A549 (cell line): Measurements from ENCODE around the gene ATG13. TPM values are rescaled to one million over a fixed set of nuclear protein-coding genes. Genes with fewer than 3 reads are reported as not detected.

Experiments used
- ATAC-seq, 2 experiments: fragments of 200-7000 bp in 1 of 2; fragments of >200 bp in 1 of 2; cut with Nextera tagmentation in 1 of 2; cut with Tn5 transposase in 1 of 2; 3 replicates each; pipeline versions ENCODE4 v1.8.0 to v1.9.1; 2018 to 2020; ENCODE audit warnings: mild to moderate bottlenecking in 1 of 2, moderate library complexity in 1 of 2
- CTCF ChIA-PET: fragments of 300-600 bp; sonication (Branson Sonifier 250); formaldehyde crosslinking; extraction: SDS; loops from one replicate; lab custom pipeline; 2021; ENCODE audit warnings: antibody characterized with exemption, inconsistent platforms; lab: Yijun Ruan, JAX
- POLR2A ChIA-PET: fragments of 350-600 bp; formaldehyde crosslinking; extraction: SDS; loops from one replicate; lab custom pipeline; 2021; ENCODE audit warnings: antibody characterized with exemption, inconsistent platforms; lab: Yijun Ruan, JAX
- DNase-seq, 2 experiments: peaks; one replicate each; pipeline versions ENCODE4 v3.0.0 to v3.0.0-alpha.2; 2011 to 2016; ENCODE audit warnings: low read depth in 1 of 2, low spot score in 1 of 2
- FAIRE-seq: peaks from 2 replicates; lab custom pipeline; 2011; peaks lifted over from hg19 to GRCh38; lab: Jason Lieb, UNC
- H3K27ac ChIP-seq, 2 experiments: fragments of >200 bp; sonication (Bioruptor Twin); formaldehyde crosslinking; 3 replicates each; pipeline ENCODE4 v1.5.1; 2016 to 2017
- H3K4me1 ChIP-seq: fragments of >200 bp; sonication (Bioruptor Twin); formaldehyde crosslinking; 3 replicates; pipeline ENCODE4 v1.6.1; 2016
- H3K4me2 ChIP-seq: fragments of >200 bp; sonication (Bioruptor Twin); formaldehyde crosslinking; 3 replicates; pipeline ENCODE4 v1.6.1; 2016
- H3K4me3 ChIP-seq: fragments of >200 bp; sonication (Bioruptor Twin); formaldehyde crosslinking; 3 replicates; pipeline ENCODE4 v1.5.1; 2016
- H3K9me3 ChIP-seq: fragments of >200 bp; sonication (Bioruptor Twin); formaldehyde crosslinking; 3 replicates; pipeline ENCODE4 v1.6.1; 2016
- BCL3 ChIP-seq: fragments of >200 bp; sonication (Bioruptor Twin); formaldehyde crosslinking; IDR thresholded peaks from 3 replicates; pipeline ENCODE4 v1.6.1; 2016
- BHLHE40 ChIP-seq: IDR thresholded peaks from 2 replicates; pipeline ENCODE4 v1.6.1; 2012; ENCODE audit warnings: low read depth, low read length, inconsistent platforms
- CHD2 ChIP-seq: fragments of 150-350 bp; IDR thresholded peaks from 2 replicates; pipeline ENCODE4 v1.6.1; 2014; ENCODE audit warnings: low read length; ENCODE audit not compliant: partially characterized antibody
- CHD4 ChIP-seq: fragments of 200-600 bp; sonication (generic); IDR thresholded peaks from 2 replicates; pipeline ENCODE4 v1.6.1; 2016; ENCODE audit warnings: antibody characterized with exemption, mild to moderate bottlenecking, borderline replicate concordance
- E2F6 ChIP-seq: IDR thresholded peaks from 2 replicates; pipeline ENCODE4 v1.6.1; 2012; ENCODE audit warnings: low read depth, borderline replicate concordance
- EHF ChIP-seq: fragments of 250-450 bp; sonication (Bioruptor Pico); IDR thresholded peaks from 2 replicates; pipeline ENCODE4 v1.5.0; 2020; ENCODE audit warnings: mild to moderate bottlenecking
- HES2 ChIP-seq: fragments of >200 bp; sonication (Bioruptor Twin); formaldehyde crosslinking; IDR thresholded peaks from 2 replicates; pipeline ENCODE4 v1.6.1; 2016
- HMGXB4 ChIP-seq: fragments of 250-450 bp; sonication (Bioruptor Pico); IDR thresholded peaks from 2 replicates; pipeline ENCODE4 v1.5.0; 2021; ENCODE audit warnings: mild to moderate bottlenecking, moderate library complexity, borderline replicate concordance
- HOXA7 ChIP-seq: fragments of 250-450 bp; sonication (Bioruptor Pico); IDR thresholded peaks from 2 replicates; pipeline ENCODE4 v1.5.0; 2020; ENCODE audit warnings: mild to moderate bottlenecking, moderate library complexity
- HOXB13 ChIP-seq: fragments of 250-450 bp; sonication (Bioruptor Pico); IDR thresholded peaks from 2 replicates; pipeline ENCODE4 v1.5.0; 2020; ENCODE audit warnings: low read depth, mild to moderate bottlenecking, moderate library complexity
- HOXB5 ChIP-seq: fragments of 250-450 bp; sonication (Bioruptor Pico); IDR thresholded peaks from 2 replicates; pipeline ENCODE4 v1.5.0; 2020; ENCODE audit warnings: mild to moderate bottlenecking, moderate library complexity
- JUN ChIP-seq, 2 experiments: fragments of >200 bp; sonication (Bioruptor Twin); formaldehyde crosslinking; IDR thresholded peaks; 2 replicates in 1 of 2; 3 replicates in 1 of 2; pipeline ENCODE4 v1.6.1; 2016 to 2017
- KDM1A ChIP-seq: fragments of 200-600 bp; sonication (generic); IDR thresholded peaks from 2 replicates; pipeline ENCODE4 v1.6.1; 2016; ENCODE audit warnings: low read depth, mild to moderate bottlenecking
- MAX ChIP-seq: IDR thresholded peaks from 2 replicates; pipeline ENCODE4 v1.6.1; 2012
- MAZ ChIP-seq: fragments of 150-350 bp; IDR thresholded peaks from 2 replicates; pipeline ENCODE4 v1.6.1; 2014; ENCODE audit warnings: antibody characterized with exemption, low read depth, low read length, borderline replicate concordance
- NPAS2 ChIP-seq: fragments of 250-450 bp; sonication (Bioruptor Pico); IDR thresholded peaks from 2 replicates; pipeline ENCODE4 v1.8.0; 2022; ENCODE audit warnings: mild to moderate bottlenecking, moderate library complexity, borderline replicate concordance
- NR3C1 ChIP-seq: fragments of >200 bp; sonication (Bioruptor Twin); formaldehyde crosslinking; IDR thresholded peaks from 3 replicates; pipeline ENCODE4 v1.6.1; 2017
- PHF8 ChIP-seq: fragments of 200-600 bp; sonication (generic); IDR thresholded peaks from 2 replicates; pipeline ENCODE4 v1.6.1; 2016; ENCODE audit warnings: low read depth, mild to moderate bottlenecking, antibody characterized with exemption, moderate library complexity, borderline replicate concordance
- POLR2A ChIP-seq: IDR thresholded peaks from 2 replicates; pipeline ENCODE4 v1.6.1; 2012; ENCODE audit warnings: mild to moderate bottlenecking, low read length
- RARB ChIP-seq: fragments of 250-450 bp; sonication (Bioruptor Pico); IDR thresholded peaks from 2 replicates; pipeline ENCODE4 v1.8.0; 2021; ENCODE audit warnings: mild to moderate bottlenecking, moderate library complexity
- REST ChIP-seq: fragments of 200-600 bp; sonication (generic); IDR thresholded peaks from 2 replicates; pipeline ENCODE4 v1.6.1; 2016; ENCODE audit warnings: antibody characterized with exemption, mild to moderate bottlenecking, moderate library complexity
- RFX5 ChIP-seq: fragments of 450-650 bp; IDR thresholded peaks from 2 replicates; pipeline ENCODE4 v1.7.1; 2014; ENCODE audit warnings: antibody characterized with exemption, mild to moderate bottlenecking, moderate library complexity
- SMC3 ChIP-seq: fragments of >200 bp; sonication (Bioruptor Twin); formaldehyde crosslinking; IDR thresholded peaks from 3 replicates; pipeline ENCODE4 v1.6.1; 2018; ENCODE audit warnings: inconsistent platforms
- SREBF2 ChIP-seq: fragments of 450-650 bp; IDR thresholded peaks from 2 replicates; pipeline ENCODE4 v1.6.1; 2014; ENCODE audit warnings: mild to moderate bottlenecking, moderate library complexity
- TFCP2L1 ChIP-seq: fragments of 250-450 bp; sonication (Bioruptor Pico); IDR thresholded peaks from 2 replicates; pipeline ENCODE4 v1.5.0; 2021; ENCODE audit warnings: mild to moderate bottlenecking
- ZFP36 ChIP-seq: fragments of 450-650 bp; IDR thresholded peaks from 2 replicates; pipeline ENCODE4 v1.6.1; 2014; ENCODE audit warnings: borderline replicate concordance; ENCODE audit not compliant: partially characterized antibody
- ZNF302 ChIP-seq: fragments of 250-450 bp; sonication (Bioruptor Pico); IDR thresholded peaks from 2 replicates; pipeline ENCODE4 v1.9.0; 2021; ENCODE audit warnings: inconsistent platforms, mild to moderate bottlenecking, moderate library complexity
- WGBS: methylation state at CpG from one replicate; pipeline ENCODE4 v1.1.6; 2017; ENCODE audit errors: missing lambda C conversion rate; 5-methylcytosine and 5-hydroxymethylcytosine counted together
- polyA plus RNA-seq, 4 experiments: library from polyadenylated mRNA; depleted of rRNA in 3 of 4; stranded (reverse); fragments of >200 nt; fragmentation: RNase III in 1 of 4; extraction: RNeasy Plus Mini Kit Qiagen cat#74134 plus additional on column Dnase treatment in 1 of 4; gene quantifications; 2 replicates in 3 of 4; 3 replicates in 1 of 4; pipeline ENCODE4 v1.2.3, GENCODE V29; 2011 to 2017

ATG13 gene
- polyA plus RNA-seq, 2 of the 4 experiments (the other 2 are of a cell fraction), result 39.5 to 58.6 TPM

- 73% methylated on average over 1 of the region's 1 CpG for WGBS
- H3K9me3 ChIP-seq, result no peaks in the 10 kb centered on the region
- no peak overlapping the region for H3K27ac ChIP-seq
- no peak for TF ChIP-seq CHD2
- no peak for TF ChIP-seq HOXB5
- TF ChIP-seq HMGXB4 (CRISPR knock-in tag), result no peak
- no peak for TF ChIP-seq KDM1A
- TF ChIP-seq, all 56 proteins: peak for 0
- no peak for ATAC-seq
- no peak for FAIRE-seq
- no peak overlapping the region for H3K4me3 ChIP-seq
- H3K4me1 ChIP-seq, result peaks cover 24% of the 10 kb centered on the region; the same call in 2 of the 3 replicates
- peak overlapping the region; percentile 88 for H3K4me2 ChIP-seq
- CTCF ChIA-PET, result interaction anchor here (0.7 to 2.1 kb wide), 3 partner anchors 12 to 65 kb away, joined by 3 to 9 read pairs (median 3); no protein-coding TSS in a partner anchor
- POLR2A ChIA-PET, result interaction anchor here (0.6 kb wide), 1 partner anchor 1144 kb away, joined by 3 read pairs; no protein-coding TSS in a partner anchor
- no peak for DNase-seq
Measured at GRCh38 chr11:46698597-46698996, 81.2 kb downstream of the ATG13 start.

GRCh38 chr11:46700241-46701077 lies 83.1 kb downstream of the ATG13 start, which contains the start of the genes ARHGAP1 and ZNF408:
Gene ARHGAP1, minus strand, starts transcription at chr11:46700619. Its CDS starts 4,512 bp downstream, at chr11:46696107.
Gene ZNF408, plus strand, starts transcription at chr11:46701031. Its CDS starts 17 bp downstream, at chr11:46701048.
- Histone ChIP-seq H3K4me3 (peak within 1 kb of the TSS; percentile 93), H3K9me3 (no peaks in the 10 kb centered on the region), H3K4me2 (peak within 1 kb of the TSS; percentile 91), H3K27ac (peak within 1 kb of the TSS; percentile 99), H3K4me1 (peaks cover 24% of the 10 kb centered on the region; the same call in 2 of the 3 replicates)
- WGBS, result 1% methylated on average over 35 of the region's 44 CpGs
- FAIRE-seq (peak; percentile 72), ATAC-seq (peak; percentile 95 to 96), DNase-seq (peak; percentile 89 to 99)
- ChIA-PET POLR2A (interaction anchor here (0.7 to 1.5 kb wide), 9 partner anchors 11 to 139 kb away, joined by 3 to 11 read pairs (median 4); partner anchors contain the start of gene AMBRA1), CTCF (interaction anchor here (1.2 to 1.4 kb wide), 4 partner anchors 23 to 311 kb away, joined by 3 to 4 read pairs (median 4); no protein-coding TSS in a partner anchor)
- TF ChIP-seq SMC3 (peak; percentile 19; the same call in 1 of the 3 replicates), BCL3 (peak; percentile 40; the same call in 1 of the 3 replicates), RARB (peak; percentile 79; the same call in 1 of the 2 replicates), POLR2A (peak; percentile 76), HOXB5 (peak; percentile 71), CHD4 (no peak), HOXB13 (CRISPR knock-in tag) (0 out of 2 replicates have a peak, but pooled peaks have one; percentile 38), TFCP2L1 (CRISPR knock-in tag) (no peak), BHLHE40 (no peak), CHD2 (peak; percentile 34), HES2 (no peak), JUN (IDR thresholded peaks at IDR 0.05) (peak; percentile 87 to 89; a peak in 4 of 5 replicates), SREBF2 (no peak), REST (no peak; the same call in 1 of the 2 replicates), NR3C1 (no peak), RFX5 (peak; percentile 57; the same call in 1 of the 2 replicates), PHF8 (peak; percentile 56; the same call in 1 of the 2 replicates), ZFP36 (peak; percentile 80), MAZ (0 out of 2 replicates have a peak, but pooled peaks have one; percentile 56), MAX (peak; percentile 93), HOXA7 (CRISPR knock-in tag) (no peak), E2F6 (0 out of 2 replicates have a peak, but pooled peaks have one; percentile 16), NPAS2 (no peak), ZNF302 (no peak), EHF (CRISPR knock-in tag) (no peak)
